Measurements from ENCODE around the gene PROB1.
"Not testable (repeated sequence)": the region's sequence is repeated elsewhere in the genome, so short reads cannot be mapped to it uniquely, and the experiment has no call there.

PROB1 gene

DNA sequence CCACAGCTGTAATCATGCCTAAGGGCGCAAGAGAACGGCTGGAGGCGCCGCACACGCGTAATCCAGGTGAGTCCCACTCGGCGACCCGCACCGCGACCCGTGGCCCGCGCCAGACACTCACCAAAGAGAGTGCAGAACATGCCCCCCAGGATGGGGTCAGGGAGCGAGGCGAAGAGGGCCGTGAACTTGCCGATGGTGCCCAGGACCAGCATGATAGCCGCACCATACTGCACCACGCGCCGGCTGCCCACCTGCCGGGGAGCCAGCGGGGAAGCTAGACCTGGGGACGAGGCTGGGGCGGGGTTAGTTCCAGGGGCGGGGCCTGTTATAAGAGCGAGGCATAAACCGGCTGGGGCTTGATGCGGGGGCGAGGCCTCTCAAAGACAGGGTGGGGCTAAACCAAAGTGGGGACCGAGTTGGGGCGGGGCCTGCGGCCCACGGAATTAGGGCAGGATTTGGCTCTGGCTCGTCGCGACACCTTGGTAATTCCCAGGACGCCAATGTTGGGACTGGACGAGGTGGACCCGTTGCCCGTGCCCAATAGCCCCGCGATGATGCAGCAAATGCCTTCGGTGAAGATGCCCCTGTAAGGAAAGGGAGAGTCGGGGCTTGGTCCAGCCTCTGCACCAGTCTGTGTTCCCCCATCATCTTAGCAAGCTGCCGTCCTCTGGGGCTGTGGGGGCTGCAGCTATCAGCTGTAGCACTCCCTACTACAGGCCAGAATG, 16.6 kb downstream of the PROB1 start:
- no peak for DNase-seq (ENCODE audit: low read depth in 2 of 2)

DNA sequence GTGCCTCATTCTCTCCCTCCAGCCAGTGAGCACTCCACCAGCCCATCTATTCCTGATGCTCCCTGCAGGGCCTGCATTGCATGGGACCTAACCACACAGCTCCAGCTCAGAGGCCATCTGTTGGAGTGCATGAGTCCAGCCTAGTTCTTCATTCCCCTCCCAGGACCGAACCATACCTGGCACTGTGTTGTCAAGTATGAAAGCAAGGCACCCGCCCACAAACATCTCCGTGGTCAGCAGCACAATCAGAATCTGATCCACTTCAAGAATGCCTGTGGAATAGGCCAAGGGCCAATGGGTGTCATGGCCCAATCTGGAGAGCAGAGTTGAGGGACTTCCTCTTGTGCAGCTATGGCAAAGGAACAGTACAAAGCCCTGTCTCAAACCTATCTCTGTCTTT, 17.7 kb downstream of the PROB1 start:
- DNase-seq (ENCODE audit: low read depth in 2 of 2): no peak

DNA sequence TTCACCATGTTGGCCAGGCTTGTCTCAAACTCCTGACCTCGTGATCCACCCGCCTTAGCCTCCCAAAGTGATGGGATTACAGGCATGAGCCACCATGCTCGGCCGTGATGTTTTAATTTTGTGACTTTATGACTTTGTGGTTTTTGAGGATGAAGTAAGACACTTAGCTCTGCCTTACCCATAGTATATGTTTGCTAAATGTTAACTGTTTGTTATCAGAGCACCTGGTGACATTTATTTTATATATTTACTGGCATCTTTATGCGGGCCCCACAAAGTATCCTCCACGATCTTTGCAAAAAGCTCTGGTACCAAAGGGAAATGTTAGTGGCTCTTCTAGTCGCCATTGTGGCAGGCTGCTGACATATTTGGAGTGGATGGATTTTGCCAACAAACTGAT, 18.5 kb downstream of the PROB1 start:
- DNase-seq (ENCODE audit: low read depth in 2 of 2): no peak

- DNase-seq (ENCODE audit: low read depth in 2 of 2): no peak
Measured at GRCh38 chr5:139374909-139375308, 20.0 kb downstream of the PROB1 start.

DNA sequence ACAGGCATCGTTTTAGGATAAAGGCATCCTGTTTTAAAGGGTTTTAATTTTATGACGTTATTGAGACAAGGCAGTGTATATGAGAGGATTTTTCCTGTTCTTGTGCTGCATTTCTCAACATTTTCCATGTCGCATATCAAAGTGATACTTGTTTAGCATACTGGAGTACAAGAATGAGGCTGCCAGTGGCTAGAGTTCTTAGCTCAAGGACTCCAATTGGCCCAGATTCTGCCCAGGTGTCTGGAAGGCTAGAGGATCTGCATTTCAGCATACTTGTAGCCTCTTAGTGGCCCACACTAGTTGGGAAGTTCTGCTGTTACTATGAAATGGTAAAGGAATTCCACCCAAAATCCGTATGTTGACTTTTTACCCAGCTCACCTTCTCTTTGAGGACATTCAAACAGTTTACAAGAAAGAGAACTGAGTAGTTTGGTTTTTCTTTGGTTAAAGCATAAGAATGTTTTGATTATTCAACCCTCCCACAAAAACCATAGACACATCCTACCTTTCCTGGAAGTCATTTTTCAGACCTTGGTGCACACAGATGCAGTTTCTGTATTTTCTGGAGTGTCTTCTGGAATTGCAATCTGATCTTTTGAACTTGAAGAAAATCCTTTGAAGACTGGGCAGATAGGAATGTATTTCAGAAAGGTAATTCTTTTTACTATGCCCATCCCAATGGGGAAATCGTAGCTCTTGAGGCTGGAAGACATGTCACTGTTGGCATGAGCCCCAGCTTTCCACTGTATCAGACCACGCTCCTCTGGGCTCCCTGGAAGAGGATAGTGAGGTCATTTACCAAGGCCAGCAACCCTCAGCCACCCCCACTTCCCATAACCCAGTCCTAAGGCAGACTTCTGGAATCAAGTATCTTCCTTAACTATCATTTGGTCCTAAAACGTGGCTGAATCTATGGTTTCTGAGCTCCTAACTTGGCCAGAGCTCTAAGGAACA, 23.1 kb downstream of the PROB1 start:
- no peak for DNase-seq (ENCODE audit: low read depth in 2 of 2)

GRCh38 chr5:139369181-139369580, 25.7 kb downstream of the PROB1 start:
- no peak for DNase-seq (ENCODE audit: low read depth in 2 of 2)

- DNase-seq (ENCODE audit: low read depth in 2 of 2): no peak
Measured at GRCh38 chr5:139368613-139369012, 26.3 kb downstream of the PROB1 start.

- no peak for DNase-seq (ENCODE audit: low read depth in 2 of 2)
Measured at GRCh38 chr5:139364466-139364865, 30.4 kb downstream of the PROB1 start.

DNA sequence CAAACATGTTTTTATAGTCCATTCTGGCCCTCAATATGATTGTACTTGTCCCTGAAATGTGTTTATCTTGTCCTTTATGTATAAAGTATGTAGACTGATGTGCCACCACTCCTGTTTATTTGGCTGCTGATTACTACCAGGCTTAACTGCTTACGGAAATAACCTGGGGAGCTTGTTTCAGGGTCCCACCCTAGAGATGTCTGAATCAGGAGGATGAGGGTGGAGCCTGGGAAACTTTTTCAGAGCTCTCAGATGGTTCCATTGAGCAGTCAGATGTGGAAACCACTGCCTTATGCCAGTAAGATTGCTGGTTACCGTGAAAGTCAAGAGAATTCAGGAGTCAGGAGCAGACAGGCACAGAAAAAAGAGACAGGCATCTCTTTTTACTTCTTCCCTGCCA, 31.0 kb downstream of the PROB1 start:
- no peak for DNase-seq (ENCODE audit: low read depth in 2 of 2)

DNA sequence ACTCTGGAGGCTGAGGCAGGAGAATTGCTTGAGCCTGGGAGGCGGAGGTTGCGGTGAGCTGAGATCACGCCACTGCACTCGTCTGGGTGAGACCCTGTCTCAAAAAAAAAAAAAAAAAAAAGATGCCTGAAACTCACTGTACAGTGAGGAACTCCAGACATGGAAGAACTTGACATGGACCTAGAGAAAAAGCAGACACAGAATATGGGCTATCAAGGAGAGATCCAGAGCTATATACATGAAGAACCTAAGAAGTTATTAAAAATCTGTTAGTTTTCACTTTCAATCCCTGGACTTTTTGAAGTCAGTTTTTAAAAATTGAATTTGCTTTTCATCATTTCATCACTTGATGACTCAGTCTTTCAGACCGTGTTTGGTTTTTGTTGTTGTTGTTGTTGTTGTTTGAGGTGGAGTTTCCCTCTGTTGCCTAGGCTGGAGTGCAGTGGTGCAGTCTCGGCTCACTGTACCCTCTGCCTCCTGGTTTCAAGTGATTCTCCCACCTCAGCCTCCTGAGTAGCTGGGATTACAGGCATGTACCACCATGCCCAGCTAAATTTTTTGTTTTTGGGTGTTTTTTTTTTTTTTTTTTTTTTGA, 33.0 kb downstream of the PROB1 start:
- DNase-seq (ENCODE audit: low read depth in 2 of 2): no peak

GRCh38 chr5:139360384-139360783, 34.5 kb downstream of the PROB1 start:
- no peak for DNase-seq (ENCODE audit: low read depth in 2 of 2)

DNA sequence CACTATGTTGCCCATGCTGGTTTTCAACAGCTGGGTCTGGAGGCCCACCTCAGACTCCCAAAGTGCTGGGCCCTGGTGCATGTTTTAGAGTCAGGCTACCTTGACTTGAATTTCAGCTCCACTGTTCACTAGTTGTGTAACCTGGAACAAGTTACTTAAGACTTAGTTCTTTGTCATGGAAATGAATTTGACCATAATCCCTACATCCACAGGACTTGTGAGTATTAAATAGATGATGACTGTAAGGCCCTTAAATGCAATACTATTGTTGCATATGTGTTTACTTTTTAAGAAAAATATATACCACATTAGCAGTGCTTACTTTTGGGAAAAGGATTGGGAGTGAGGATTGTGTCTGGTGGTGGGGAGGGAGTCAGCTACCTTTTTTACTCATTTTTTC, 36.8 kb downstream of the PROB1 start:
- DNase-seq (ENCODE audit: low read depth in 2 of 2): no peak

DNA sequence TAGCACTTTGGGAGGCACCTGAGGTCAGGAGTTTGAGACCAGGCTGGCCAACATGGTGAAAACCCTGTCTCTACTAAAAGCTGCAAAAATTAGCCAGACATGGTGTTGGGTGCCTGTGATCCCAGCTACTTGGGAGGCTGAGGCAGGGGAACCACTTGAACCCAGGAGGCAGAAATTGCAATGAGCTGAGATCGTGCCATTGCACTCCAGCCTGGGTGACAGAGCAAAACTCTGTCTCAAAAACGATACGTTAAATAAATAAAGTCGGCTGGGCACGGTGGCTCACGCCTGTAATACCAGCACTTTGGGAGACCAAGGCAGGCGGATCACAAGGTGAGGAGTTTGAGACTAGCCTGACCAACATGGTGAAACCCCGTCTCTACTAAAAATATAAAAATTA, 39.0 kb downstream of the PROB1 start:
- DNase-seq (ENCODE audit: low read depth in 2 of 2): not testable (repeated sequence)

DNA sequence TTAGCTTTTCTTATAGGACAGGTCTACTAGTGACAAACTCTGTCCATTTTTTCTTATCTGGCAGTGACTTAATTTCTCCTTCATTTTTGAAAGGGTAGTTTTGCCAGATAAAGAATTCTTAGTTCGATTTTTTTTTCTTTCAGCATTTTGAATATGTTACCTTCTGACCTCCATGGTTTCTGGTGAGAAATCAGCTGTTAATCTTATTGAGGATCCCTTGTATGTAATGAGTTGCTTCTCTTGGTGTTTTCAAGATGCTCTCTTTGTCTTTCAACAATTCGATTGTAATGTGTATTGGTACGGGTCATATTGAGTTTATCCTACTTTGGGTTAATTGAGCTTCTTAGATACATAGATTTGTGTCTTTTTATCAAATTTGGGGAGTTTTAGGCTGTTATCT, 40.7 kb downstream of the PROB1 start:
- no peak for DNase-seq (ENCODE audit: low read depth in 2 of 2)

- not testable (repeated sequence) for DNase-seq (ENCODE audit: low read depth in 2 of 2)
Measured at GRCh38 chr5:139347863-139348262, 47.0 kb downstream of the PROB1 start.

DNA sequence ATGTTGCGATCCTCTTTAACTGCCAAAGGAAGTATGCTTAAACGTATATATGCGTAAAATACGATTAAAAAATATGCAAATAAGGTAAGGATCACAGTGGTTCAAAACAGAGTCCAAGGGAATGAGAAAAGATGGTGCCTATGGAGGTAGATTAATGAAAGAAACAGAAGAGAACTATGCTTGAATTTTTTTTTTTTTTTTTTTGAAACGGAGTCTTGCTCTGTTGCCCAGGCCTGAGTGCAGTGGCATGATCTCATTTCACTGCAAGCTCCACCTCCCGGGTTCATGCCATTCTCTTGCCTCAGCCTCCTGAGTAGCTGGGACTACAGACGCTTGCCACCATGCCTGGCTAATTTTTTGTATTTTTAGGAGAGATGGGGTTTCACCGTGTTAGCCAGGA, 49.5 kb downstream of the PROB1 start:
- DNase-seq (ENCODE audit: low read depth in 2 of 2): not testable (repeated sequence)

GRCh38 chr5:139344177-139344576, 50.7 kb downstream of the PROB1 start:
- no peak for DNase-seq (ENCODE audit: low read depth in 2 of 2)

DNA sequence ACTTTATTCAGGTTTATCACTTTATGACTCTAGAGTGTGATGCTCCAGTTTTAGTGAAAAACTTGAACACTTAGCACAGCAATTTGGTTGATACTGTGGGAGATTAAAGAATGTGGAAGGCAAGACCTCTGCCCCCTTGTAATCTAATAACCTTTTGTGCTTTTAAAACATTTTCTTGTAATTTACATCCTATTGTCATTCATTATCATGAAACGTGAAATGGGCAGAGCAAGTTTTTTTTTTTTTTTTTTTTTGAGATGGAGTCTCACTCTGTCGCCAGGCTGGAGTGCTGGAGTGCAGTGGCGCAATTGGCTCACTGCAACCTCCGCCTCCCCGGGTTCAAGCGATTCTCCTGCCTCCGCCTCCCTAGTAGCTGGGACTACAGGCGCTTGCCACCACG, 51.4 kb downstream of the PROB1 start:
- no peak for DNase-seq (ENCODE audit: low read depth in 2 of 2)

DNA sequence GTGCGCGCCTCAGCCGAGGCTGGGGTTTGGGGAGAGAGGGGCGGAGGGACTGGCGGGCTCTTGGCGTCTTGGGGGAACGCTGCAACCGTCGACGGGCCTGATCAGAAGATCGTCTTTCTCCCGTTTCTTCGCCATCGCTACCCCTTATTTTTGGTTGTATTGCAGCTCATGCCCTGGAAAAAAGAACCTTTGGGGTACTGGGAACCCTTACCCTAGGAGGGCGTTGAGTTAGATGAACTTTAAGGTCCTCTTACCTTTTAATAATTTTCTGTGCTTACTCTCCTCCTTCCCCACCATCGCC, 52.5 kb downstream of the PROB1 start:
- peak in 1 of 2 donors; percentile 58 for DNase-seq (ENCODE audit: low read depth in 2 of 2)

DNA sequence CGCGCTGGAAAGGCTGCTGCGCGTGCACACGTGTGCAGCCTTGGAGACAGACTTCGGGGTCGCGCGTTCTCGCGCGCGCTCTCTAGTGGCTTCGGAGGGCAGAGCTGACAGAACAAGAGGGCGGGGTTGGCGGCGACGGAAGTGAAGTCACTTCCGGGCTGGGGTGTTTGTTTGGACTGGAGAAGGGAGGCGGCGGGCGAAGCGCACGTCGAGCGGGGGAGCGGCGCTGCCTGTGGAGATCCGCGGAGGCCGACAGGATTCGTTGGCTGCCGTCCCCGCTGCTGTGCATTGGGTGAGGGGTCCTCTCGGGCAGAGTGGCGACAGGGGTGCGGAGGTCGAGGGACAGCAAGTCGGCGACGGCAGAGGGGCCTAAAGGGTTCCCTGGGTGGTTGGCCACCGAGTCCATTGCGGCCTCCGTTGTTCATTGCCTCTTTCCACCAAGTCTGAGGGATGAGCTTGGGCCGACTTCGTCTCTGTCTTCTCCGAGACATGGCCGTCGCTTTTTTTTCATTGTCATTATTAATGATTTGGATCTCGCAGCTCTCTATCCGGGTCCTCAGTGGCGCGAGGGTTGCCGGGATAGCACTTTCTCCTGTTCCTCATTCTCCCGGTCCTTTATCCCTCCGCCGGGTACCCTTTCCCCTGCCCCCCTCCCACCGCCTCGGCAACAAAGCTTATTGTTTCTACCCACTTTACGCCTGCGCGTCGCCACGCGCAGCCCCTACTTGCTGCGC, 53.0 kb downstream of the PROB1 start, which contains the start of gene PAIP2:
TSS of gene PAIP2 (plus strand) at position 166 of the 734 bp plus-strand sequence. CDS start 21,931 bp downstream, outside the sequence.
- peak; percentile 95 to 96 for DNase-seq (ENCODE audit: low read depth in 2 of 2)

- DNase-seq (ENCODE audit: low read depth in 2 of 2): no peak
Measured at GRCh38 chr5:139341187-139341688, 53.7 kb downstream of the PROB1 start.
